GM12872 (cell line): ENCODE measurements around the gene AMBRA1.

ENCODE experiments used
- CTCF ChIP-seq: IDR thresholded peaks from 3 replicates; pipeline ENCODE4 v1.5.1; 2011; ENCODE audit warnings: low read depth, mild to moderate bottlenecking, low read length, moderate library complexity; ENCODE audit not compliant: insufficient read depth

Gene AMBRA1

GRCh38 chr11:46590740-46591605 lies 2.9 kb downstream of the AMBRA1 start:
- TF ChIP-seq CTCF, result no peak

- TF ChIP-seq CTCF, result no peak
Measured at GRCh38 chr11:46588915-46589314, 4.9 kb downstream of the AMBRA1 start.

- TF ChIP-seq CTCF, result no peak
Measured at GRCh38 chr11:46588131-46588530, 5.7 kb downstream of the AMBRA1 start.

GRCh38 chr11:46582588-46582987 lies 11.2 kb downstream of the AMBRA1 start:
- no peak for TF ChIP-seq CTCF

GRCh38 chr11:46577058-46577457 lies 16.8 kb downstream of the AMBRA1 start:
- no peak for TF ChIP-seq CTCF

GRCh38 chr11:46574656-46575055 lies 19.2 kb downstream of the AMBRA1 start:
- TF ChIP-seq CTCF, result no peak

GRCh38 chr11:46570790-46571398 lies 22.9 kb downstream of the AMBRA1 start:
- TF ChIP-seq CTCF, result no peak
